Naive thymus-derived CD4-positive, alpha-beta T cell (primary cell): ENCODE measurements around the gene MRPL33. TPM values are rescaled to one million over a fixed set of nuclear protein-coding genes. Genes with fewer than 3 reads are reported as not detected.
"Not testable (repeated sequence)": the region's sequence is repeated elsewhere in the genome, so short reads cannot be mapped to it uniquely, and the experiment has no call there.

ENCODE experiments used
- ATAC-seq: fragments of 150-1000 bp; cut with Tn5 transposase; 2 replicates; pipeline ENCODE4 v1.10.0; 2021; ENCODE audit warnings: mild to moderate bottlenecking, moderate library complexity
- CTCF ChIA-PET: fragments of 350-600 bp; sonication (Branson Sonifier 250); formaldehyde crosslinking; loops from one replicate; lab custom pipeline; 2021; ENCODE audit warnings: antibody characterized with exemption; lab: Charles Lee
- POLR2A ChIA-PET: fragments of 350-600 bp; sonication (Branson Sonifier 250); formaldehyde crosslinking; loops from one replicate; lab custom pipeline; 2021; ENCODE audit warnings: antibody characterized with exemption, inconsistent platforms; lab: Charles Lee
- DNase-seq, 9 donors: peaks; one replicate each; pipeline versions ENCODE4 v3.0.0 to v3.0.0-alpha.2; 2020 to 2022; ENCODE audit warnings: mixed read lengths in 1 of 9
- H3K27ac ChIP-seq: one replicate; pipeline ENCODE4 v1.7.0; 2013; ENCODE audit warnings: mild to moderate bottlenecking, low read depth, low read length, moderate library complexity
- H3K27me3 ChIP-seq, 2 donors: one replicate each; pipeline ENCODE4 v1.7.0; 2013; ENCODE audit warnings: low read length in 2 of 2, mild to moderate bottlenecking in 2 of 2, moderate library complexity in 2 of 2; ENCODE audit not compliant: control insufficient read depth in 2 of 2, insufficient read depth in 2 of 2
- H3K36me3 ChIP-seq, 3 experiments: 1 replicate in 2 of 3; 2 replicates in 1 of 3; pipeline ENCODE4 v1.7.0; 2013; ENCODE audit warnings: low read length in 3 of 3, mild to moderate bottlenecking in 3 of 3, moderate library complexity in 1 of 3; ENCODE audit not compliant: insufficient read depth in 3 of 3, control insufficient read depth in 2 of 3
- H3K4me1 ChIP-seq, 2 donors: one replicate each; pipeline ENCODE4 v1.7.0; 2013; ENCODE audit warnings: low read length in 2 of 2, mild to moderate bottlenecking in 2 of 2, moderate library complexity in 1 of 2; ENCODE audit not compliant: control insufficient read depth in 2 of 2, insufficient read depth in 2 of 2
- H3K4me3 ChIP-seq: 2 replicates; pipeline ENCODE4 v1.7.0; 2013; ENCODE audit warnings: mild to moderate bottlenecking, low read length
- H3K9me3 ChIP-seq, 3 experiments: 1 replicate in 2 of 3; 2 replicates in 1 of 3; pipeline ENCODE4 v1.7.0; 2013; ENCODE audit warnings: low read length in 3 of 3; ENCODE audit not compliant: control insufficient read depth in 2 of 3
- H3K27ac Mint-ChIP-seq, 9 donors: one replicate each; pipeline ENCODE4 v1.8.0; 2020 to 2022; ENCODE audit warnings: mixed read lengths in 9 of 9, mild to moderate bottlenecking in 8 of 9, moderate library complexity in 5 of 9, inconsistent platforms in 2 of 9
- H3K27me3 Mint-ChIP-seq, 5 donors: one replicate each; pipeline ENCODE4 v1.8.0; 2021 to 2022; ENCODE audit warnings: mixed read lengths in 5 of 5, mild to moderate bottlenecking in 1 of 5
- H3K36me3 Mint-ChIP-seq, 5 donors: one replicate each; pipeline ENCODE4 v1.8.0; 2020 to 2022; ENCODE audit warnings: mixed read lengths in 5 of 5, mild to moderate bottlenecking in 3 of 5, inconsistent platforms in 1 of 5
- H3K4me1 Mint-ChIP-seq, 7 donors: one replicate each; pipeline ENCODE4 v1.8.0; 2020 to 2022; ENCODE audit warnings: mixed read lengths in 7 of 7, mild to moderate bottlenecking in 3 of 7, inconsistent platforms in 1 of 7
- H3K4me3 Mint-ChIP-seq, 10 donors: one replicate each; pipeline ENCODE4 v1.8.0; 2020 to 2022; ENCODE audit warnings: mild to moderate bottlenecking in 10 of 10, mixed read lengths in 10 of 10, moderate library complexity in 6 of 10, inconsistent platforms in 2 of 10
- H3K9me3 Mint-ChIP-seq, 11 donors: one replicate each; pipeline ENCODE4 v1.8.0; 2020 to 2022; ENCODE audit warnings: mixed read lengths in 11 of 11, mild to moderate bottlenecking in 4 of 11, inconsistent platforms in 1 of 11, moderate library complexity in 1 of 11
- intact Hi-C, 2 donors: fragments of 100-400 bp; cut with micrococcal nuclease; formaldehyde crosslinking; loops; one replicate each; pipeline ENCODE4 v1.15.1; 2023
- polyA plus RNA-seq, 2 donors: library from polyadenylated mRNA; unstranded; fragments of 300-500 nt; fragmentation: Illumina TruSeq; gene quantifications; one replicate each; pipeline ENCODE4 v1.2.3, GENCODE V29; 2021
- total RNA-seq, 6 experiments: library from RNA in 5 of 6; stranded (reverse) in 5 of 6; gene quantifications; 1 replicate in 5 of 6; 2 replicates in 1 of 6; pipeline ENCODE4 v1.2.3 and lab custom pipeline; 2021 to 2026

MRPL33 gene
- total and polyA plus RNA-seq, 7 experiments from 2014 or later: 27.3 to 233 (median 38.8) TPM

- intact Hi-C loops: no loop called here
- no peak overlapping the region for H3K4me3 Mint-ChIP-seq
Observed at GRCh38 chr2:27756091-27756490, 15.4 kb upstream of the MRPL33 start.

GRCh38 chr2:27756544-27757498, 14.7 kb upstream of the MRPL33 start:
- Mint-ChIP-seq H3K27ac (no peak overlapping the region), H3K36me3 (no peaks in the 10 kb centered on the region), H3K4me1 (peaks cover 0 to 10% (median 0%) of the 10 kb centered on the region in 7 donors), H3K9me3 (no peaks in the 10 kb centered on the region), H3K27me3 (peaks cover 0 to 10% (median 5%) of the 10 kb centered on the region in 5 donors), H3K4me3 (no peak overlapping the region)
- H3K4me3 ChIP-seq: no peak overlapping the region
- no peak overlapping the region for H3K27ac ChIP-seq
- CTCF ChIA-PET: no interaction called here
- ATAC-seq: peak; percentile 51
- POLR2A ChIA-PET: interaction anchor here (0.7 kb wide), 1 partner anchor 516 kb away, joined by 3 read pairs; no protein-coding TSS in a partner anchor
- no peak for DNase-seq
- intact Hi-C loops: no loop called here
- no peaks in the 10 kb centered on the region for H3K36me3 ChIP-seq
- H3K27me3 ChIP-seq: no peaks in the 10 kb centered on the region
- no peaks in the 10 kb centered on the region for H3K4me1 ChIP-seq
- H3K9me3 ChIP-seq: no peaks in the 10 kb centered on the region

More at GRCh38 chr2:27756091-27756490, 15.4 kb upstream of the MRPL33 start:
- Mint-ChIP-seq H3K27ac (no peak overlapping the region), H3K9me3 (no peaks in the 10 kb centered on the region), H3K4me1 (peaks cover 0 to 10% (median 0%) of the 10 kb centered on the region in 7 donors), H3K36me3 (no peaks in the 10 kb centered on the region), H3K27me3 (peaks cover 0 to 10% (median 5%) of the 10 kb centered on the region in 5 donors)
- DNase-seq (no peak), ATAC-seq (no peak)
- H3K27ac ChIP-seq: no peak overlapping the region
- H3K4me1 ChIP-seq: no peaks in the 10 kb centered on the region
- ChIA-PET POLR2A (no interaction called here), CTCF (no interaction called here)
- no peaks in the 10 kb centered on the region for H3K9me3 ChIP-seq
- H3K36me3 ChIP-seq: no peaks in the 10 kb centered on the region
- no peaks in the 10 kb centered on the region for H3K27me3 ChIP-seq
- H3K4me3 ChIP-seq: no peak overlapping the region

- H3K4me1 ChIP-seq: no peaks in the 10 kb centered on the region
- H3K27me3 ChIP-seq: no peaks in the 10 kb centered on the region
- intact Hi-C loops: no loop called here
- H3K27ac ChIP-seq: no peak overlapping the region
- ChIA-PET POLR2A (no interaction called here), CTCF (interaction anchor here (0.6 kb wide), 1 partner anchor 605 kb away, joined by 3 read pairs; no protein-coding TSS in a partner anchor)
- Mint-ChIP-seq H3K27ac (peak overlapping the region in 1 of 9 donors; percentile 51), H3K27me3 (peaks cover 0 to 5% (median 3%) of the 10 kb centered on the region in 5 donors), H3K9me3 (no peaks in the 10 kb centered on the region), H3K36me3 (no peaks in the 10 kb centered on the region), H3K4me1 (peaks cover 0 to 13% (median 12%) of the 10 kb centered on the region in 7 donors), H3K4me3 (no peak overlapping the region)
- H3K36me3 ChIP-seq: no peaks in the 10 kb centered on the region
- H3K4me3 ChIP-seq: no peak overlapping the region
- H3K9me3 ChIP-seq: no peaks in the 10 kb centered on the region
- no peak for ATAC-seq
- DNase-seq: no peak
Observed at GRCh38 chr2:27762951-27763906, 8.3 kb upstream of the MRPL33 start.

GRCh38 chr2:27763907-27764267, 7.6 kb upstream of the MRPL33 start:
- ChIA-PET POLR2A (no interaction called here), CTCF (no interaction called here)
- Mint-ChIP-seq H3K9me3 (no peaks in the 10 kb centered on the region), H3K27ac (no peak overlapping the region), H3K4me3 (no peak overlapping the region), H3K27me3 (peaks cover 0 to 5% (median 3%) of the 10 kb centered on the region in 5 donors), H3K36me3 (no peaks in the 10 kb centered on the region), H3K4me1 (peaks cover 0 to 13% (median 12%) of the 10 kb centered on the region in 7 donors)
- Histone ChIP-seq H3K4me3 (no peak overlapping the region), H3K36me3 (no peaks in the 10 kb centered on the region), H3K4me1 (no peaks in the 10 kb centered on the region), H3K27ac (no peak overlapping the region), H3K27me3 (no peaks in the 10 kb centered on the region), H3K9me3 (no peaks in the 10 kb centered on the region)
- no peak for ATAC-seq
- no peak for DNase-seq
- intact Hi-C loops: no loop called here

- H3K4me1 ChIP-seq, CTCF ChIA-PET, DNase-seq, H3K4me3 Mint-ChIP-seq, H3K4me3 ChIP-seq, H3K27ac Mint-ChIP-seq, POLR2A ChIA-PET, H3K9me3 ChIP-seq, H3K27me3 ChIP-seq, H3K27me3 Mint-ChIP-seq, H3K27ac ChIP-seq, intact Hi-C loops, H3K36me3 Mint-ChIP-seq, H3K36me3 ChIP-seq, H3K9me3 Mint-ChIP-seq, ATAC-seq: not testable (repeated sequence)
- peaks cover 0 to 13% (median 12%) of the 10 kb centered on the region in 7 donors for H3K4me1 Mint-ChIP-seq
Observed at GRCh38 chr2:27764526-27764925, 7.0 kb upstream of the MRPL33 start.

GRCh38 chr2:27765621-27766286, 5.8 kb upstream of the MRPL33 start:
- Histone ChIP-seq H3K27ac (no peak overlapping the region), H3K9me3 (no peaks in the 10 kb centered on the region), H3K4me3 (peak overlapping the region; percentile 38), H3K27me3 (no peaks in the 10 kb centered on the region), H3K36me3 (no peaks in the 10 kb centered on the region), H3K4me1 (peaks cover 0 to under 1% of the 10 kb centered on the region in 2 donors)
- peak; percentile 60 for ATAC-seq
- ChIA-PET CTCF (no interaction called here), POLR2A (no interaction called here)
- peak; percentile 16 to 68 (median 44) for DNase-seq
- no peaks in the 10 kb centered on the region for H3K36me3 Mint-ChIP-seq
- peaks cover 0 to 8% (median 4%) of the 10 kb centered on the region in 5 donors for H3K27me3 Mint-ChIP-seq
- no peaks in the 10 kb centered on the region for H3K9me3 Mint-ChIP-seq
- peak overlapping the region; percentile 49 to 77 (median 70) for H3K4me3 Mint-ChIP-seq
- H3K4me1 Mint-ChIP-seq: peaks cover 0 to 19% (median 14%) of the 10 kb centered on the region in 7 donors
- intact Hi-C loops: no loop called here
- H3K27ac Mint-ChIP-seq: peak overlapping the region; percentile 14 to 88 (median 55)
